Head of caudate nucleus (tissue), 42 donors: ENCODE data around the gene DYNC1LI1.

Experiments used
- DNase-seq, 42 donors: peaks; one replicate each; pipeline versions ENCODE4 v3.0.0 to v3.0.0-alpha.2; 2020 to 2021; ENCODE audit warnings: mixed read lengths in 7 of 42
- intact Hi-C: fragments of 100-400 bp; cut with DNase I; formaldehyde crosslinking; loops from one replicate; pipeline ENCODE4 v1.15.0; 2022

DYNC1LI1 gene

GRCh38 chr3:32570421-32571191 lies at the start of gene DYNC1LI1:
Gene DYNC1LI1, minus strand, starts transcription at chr3:32570858. Its CDS starts 88 bp downstream, at chr3:32570770.
- intact Hi-C loops: loop anchor here (5.0 kb wide), 1 partner anchor 68 kb away; the partner anchor contains the start of gene CMTM6
- peak; percentile 82 to 98 (median 94) for DNase-seq

- DNase-seq: no peak
- intact Hi-C loops: no loop called here
Observed at GRCh38 chr3:32619395-32619794, 48.7 kb upstream of the DYNC1LI1 start.

- intact Hi-C loops: no loop called here
- no peak for DNase-seq
Observed at GRCh38 chr3:32616267-32616962, 45.8 kb upstream of the DYNC1LI1 start.

GRCh38 chr3:32614956-32615355 lies 44.3 kb upstream of the DYNC1LI1 start:
- no peak for DNase-seq
- intact Hi-C loops: no loop called here

- intact Hi-C loops: no loop called here
- DNase-seq: no peak
Observed at GRCh38 chr3:32613183-32613582, 42.5 kb upstream of the DYNC1LI1 start.

GRCh38 chr3:32612547-32612946 lies 41.9 kb upstream of the DYNC1LI1 start:
- peak in 3 of 42 donors; percentile 4 to 10 (median 7) for DNase-seq

GRCh38 chr3:32607522-32607921 lies 36.9 kb upstream of the DYNC1LI1 start:
- intact Hi-C loops: no loop called here
- DNase-seq: no peak

More at GRCh38 chr3:32612547-32612946, 41.9 kb upstream of the DYNC1LI1 start:
- intact Hi-C loops: no loop called here

- intact Hi-C loops: no loop called here
- no peak for DNase-seq
Observed at GRCh38 chr3:32606960-32607359, 36.3 kb upstream of the DYNC1LI1 start.

GRCh38 chr3:32606277-32606676 lies 35.6 kb upstream of the DYNC1LI1 start:
- DNase-seq: no peak
- intact Hi-C loops: no loop called here

- intact Hi-C loops: no loop called here
- DNase-seq: no peak
Observed at GRCh38 chr3:32603064-32603463, 32.4 kb upstream of the DYNC1LI1 start.

GRCh38 chr3:32602206-32602605 lies 31.5 kb upstream of the DYNC1LI1 start:
- no peak for DNase-seq
- intact Hi-C loops: no loop called here

- intact Hi-C loops: no loop called here
- DNase-seq: no peak
Observed at GRCh38 chr3:32601722-32602121, 31.1 kb upstream of the DYNC1LI1 start.

- peak in 1 of 42 donors; percentile 5 for DNase-seq
- intact Hi-C loops: no loop called here
Observed at GRCh38 chr3:32597656-32598055, 27.0 kb upstream of the DYNC1LI1 start.

- peak in 1 of 42 donors; percentile 15 for DNase-seq
- intact Hi-C loops: no loop called here
Observed at GRCh38 chr3:32596909-32597369, 26.3 kb upstream of the DYNC1LI1 start.

- DNase-seq: peak in 1 of 42 donors; percentile 16
- intact Hi-C loops: no loop called here
Observed at GRCh38 chr3:32596282-32596908, 25.7 kb upstream of the DYNC1LI1 start.

- intact Hi-C loops: no loop called here
Observed at GRCh38 chr3:32595323-32595722, 24.7 kb upstream of the DYNC1LI1 start.

GRCh38 chr3:32593903-32594525 lies 23.4 kb upstream of the DYNC1LI1 start:
- DNase-seq: peak in 25 of 42 donors; percentile 8 to 76 (median 43)
- intact Hi-C loops: no loop called here

More at GRCh38 chr3:32595323-32595722, 24.7 kb upstream of the DYNC1LI1 start:
- DNase-seq: peak in 1 of 42 donors; percentile 8

GRCh38 chr3:32592696-32593353 lies 22.2 kb upstream of the DYNC1LI1 start:
- no peak for DNase-seq
- intact Hi-C loops: no loop called here

GRCh38 chr3:32592011-32592410 lies 21.4 kb upstream of the DYNC1LI1 start:
- intact Hi-C loops: no loop called here
- no peak for DNase-seq
